ENCODE data around the gene ZNF274. TPM values are rescaled to one million over a fixed set of nuclear protein-coding genes. Genes with fewer than 3 reads are reported as not detected.
"Not testable (repeated sequence)": the region's sequence is repeated elsewhere in the genome, so short reads cannot be mapped to it uniquely, and the experiment has no call there.

The ZNF274 gene
- total RNA-seq: 10 to 100 TPM; 26.8 to 70.2 (median 36.5) TPM

- peak within 1 kb of the TSS; percentile 99 for H3K27ac ChIP-seq
- peaks cover 39% of the 10 kb centered on the region for H3K36me3 ChIP-seq
- H3K4me1 ChIP-seq: peaks cover 17% of the 10 kb centered on the region
- H3K27me3 ChIP-seq: no peaks in the 10 kb centered on the region
- TF ChIP-seq POLR2A (IDR thresholded peaks at IDR 0.05): peak; percentile 89 to 94
- TF ChIP-seq CTCF (IDR thresholded peaks at IDR 0.05): no peak
- peak; percentile 24 to 77 (median 65) for TF ChIP-seq POLR2AphosphoS5 (IDR thresholded peaks at IDR 0.05)
- peak within 1 kb of the TSS; percentile 89 for H3K4me3 ChIP-seq
- peaks cover 57% of the 10 kb centered on the region for H3K9me3 ChIP-seq
- WGBS: under 1% methylated on average over 31 of the region's 80 CpGs
- peak; percentile 95 to 96 for DNase-seq (ENCODE audit: low spot score in 2 of 2)
These were observed at the start of gene ZNF274 for GRCh38 chr19:58182989-58183816. Gene ZNF274, plus strand, starts transcription at chr19:58183061. Its CDS starts 905 bp downstream, at chr19:58183966.

DNA sequence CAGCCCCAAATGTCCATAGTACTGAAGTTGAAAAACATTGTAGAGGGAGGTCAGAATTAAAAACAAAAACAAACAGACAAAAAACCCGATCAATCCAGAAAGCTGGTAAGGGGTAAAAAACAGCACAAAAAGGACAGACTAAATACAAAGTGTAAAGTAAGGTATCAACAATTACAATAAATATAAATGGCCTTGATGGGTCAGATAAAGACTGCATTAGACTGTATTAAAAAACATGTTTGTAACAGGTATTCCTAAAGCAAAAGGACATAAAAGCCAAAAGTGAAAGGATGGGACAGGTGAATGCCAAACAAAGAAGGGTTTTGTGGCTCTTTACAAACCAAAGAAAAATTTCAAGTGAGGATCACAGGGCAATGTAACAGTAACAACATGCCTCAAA lies 48.6 kb upstream of the ZNF274 start:
- H3K4me1 ChIP-seq: no peaks in the 10 kb centered on the region
- H3K27me3 ChIP-seq: no peaks in the 10 kb centered on the region
- H3K36me3 ChIP-seq: peaks cover 100% of the 10 kb centered on the region
- H3K27ac ChIP-seq: no peak overlapping the region
- H3K9me3 ChIP-seq: peaks cover 80% of the 10 kb centered on the region
- no peak for TF ChIP-seq POLR2AphosphoS5 (IDR thresholded peaks at IDR 0.05)
- no peak for TF ChIP-seq CTCF (IDR thresholded peaks at IDR 0.05)
- no peak for TF ChIP-seq EP300 (IDR thresholded peaks at IDR 0.05)
- TF ChIP-seq POLR2A (IDR thresholded peaks at IDR 0.05): no peak
- 96% methylated on average over 1 of the region's 1 CpG for WGBS
- no peak overlapping the region for H3K4me3 ChIP-seq
- no peak for DNase-seq (ENCODE audit: low spot score in 2 of 2)

- DNase-seq (ENCODE audit: low spot score in 2 of 2): no peak
- H3K9me3 ChIP-seq: peaks cover 39% of the 10 kb centered on the region
- H3K4me3 ChIP-seq: no peak overlapping the region
- H3K4me1 ChIP-seq: peaks cover 7% of the 10 kb centered on the region
- H3K36me3 ChIP-seq: peaks cover 28% of the 10 kb centered on the region
- no peaks in the 10 kb centered on the region for H3K27me3 ChIP-seq
- TF ChIP-seq POLR2A (IDR thresholded peaks at IDR 0.05) (no peak), EP300 (IDR thresholded peaks at IDR 0.05) (no peak), CTCF (IDR thresholded peaks at IDR 0.05) (no peak)
- no peak overlapping the region for H3K27ac ChIP-seq
- WGBS: 91% methylated on average over 3 of the region's 3 CpGs
These were observed 37.0 kb upstream of the ZNF274 start for GRCh38 chr19:58145849-58146248.

- Histone ChIP-seq H3K4me1 (peaks cover 12% of the 10 kb centered on the region), H3K36me3 (peaks cover 13% of the 10 kb centered on the region), H3K9me3 (peaks cover 26% of the 10 kb centered on the region)
- WGBS: 100% methylated on average over 1 of the region's 28 CpGs
- H3K4me3 ChIP-seq; H3K27me3 ChIP-seq; H3K27ac ChIP-seq; DNase-seq (ENCODE audit: low spot score in 2 of 2): not testable (repeated sequence)
These were observed 35.4 kb upstream of the ZNF274 start for GRCh38 chr19:58147475-58147874.

DNA sequence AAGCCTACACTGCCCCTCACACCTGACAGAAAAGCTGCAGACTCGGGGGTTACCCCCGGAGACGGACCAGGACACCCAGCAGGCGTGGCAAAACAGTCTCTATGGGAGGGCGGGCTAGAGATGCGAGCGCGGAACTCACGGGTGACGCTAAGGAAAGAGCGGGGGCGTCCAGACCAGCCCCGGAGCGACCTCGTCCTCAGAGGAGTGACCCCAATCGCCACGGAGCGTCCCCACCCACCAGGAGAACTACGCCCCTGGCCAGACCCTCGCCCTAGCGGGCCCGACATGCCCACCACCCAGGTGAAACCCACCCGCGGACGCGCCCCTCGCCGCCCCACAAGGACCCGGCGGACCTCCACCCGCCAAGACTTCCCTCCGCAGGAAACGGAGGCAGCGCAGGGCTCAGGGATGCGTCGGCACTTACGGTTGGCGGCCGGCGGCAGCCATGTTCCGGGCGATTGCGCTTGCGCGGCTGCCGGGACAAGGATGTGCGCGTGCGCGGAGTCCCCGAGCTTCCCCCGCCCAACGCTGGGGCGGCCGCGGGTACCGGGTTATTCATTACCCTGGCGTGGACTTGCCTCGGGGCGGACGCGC lies 32.4 kb upstream of the ZNF274 start, which contains the start of gene ZNF329:
Gene ZNF329, minus strand, starts transcription at position 462 of the 594 bp plus-strand sequence. CDS start 21,286 bp downstream, outside the sequence.
- TF ChIP-seq EP300 (IDR thresholded peaks at IDR 0.05): no peak
- TF ChIP-seq POLR2A (IDR thresholded peaks at IDR 0.05): peak in 1 of 2 donors; percentile 42
- H3K9me3 ChIP-seq: peaks cover 10% of the 10 kb centered on the region
- peak within 1 kb of the TSS; percentile 85 for H3K27ac ChIP-seq
- peaks cover 4% of the 10 kb centered on the region for H3K36me3 ChIP-seq
- under 1% methylated on average over 21 of the region's 62 CpGs for WGBS
- H3K4me3 ChIP-seq: peak within 1 kb of the TSS; percentile 96
- peak; percentile 82 to 86 for DNase-seq (ENCODE audit: low spot score in 2 of 2)
- H3K27me3 ChIP-seq: no peaks in the 10 kb centered on the region
- H3K4me1 ChIP-seq: peaks cover 29% of the 10 kb centered on the region

DNA sequence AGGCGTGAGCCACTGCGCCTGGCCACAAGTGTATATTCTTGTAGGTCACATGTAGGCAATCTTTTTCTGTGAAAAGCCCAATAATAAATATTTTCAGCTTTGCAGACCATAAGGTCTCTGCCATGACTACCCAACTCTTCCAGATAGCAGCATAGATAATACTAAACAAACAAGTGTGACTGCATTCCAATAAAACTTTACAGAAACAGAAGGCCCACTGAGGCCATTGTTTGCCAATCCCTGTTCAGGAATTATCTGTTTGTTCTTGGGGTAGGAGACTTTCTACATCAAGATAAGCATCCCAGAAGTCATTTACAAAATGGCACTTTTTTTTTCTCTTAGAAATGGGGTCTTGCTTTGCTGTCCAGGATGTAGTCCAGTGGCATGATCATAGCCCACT lies 29.5 kb upstream of the ZNF274 start:
- H3K4me3 ChIP-seq: no peak overlapping the region
- no peaks in the 10 kb centered on the region for H3K27me3 ChIP-seq
- 100% methylated on average over 2 of the region's 2 CpGs for WGBS
- no peak overlapping the region for H3K27ac ChIP-seq
- H3K4me1 ChIP-seq: peaks cover 33% of the 10 kb centered on the region
- DNase-seq (ENCODE audit: low spot score in 2 of 2): no peak
- H3K36me3 ChIP-seq: no peaks in the 10 kb centered on the region
- TF ChIP-seq CTCF (IDR thresholded peaks at IDR 0.05) (no peak), POLR2A (IDR thresholded peaks at IDR 0.05) (no peak), EP300 (IDR thresholded peaks at IDR 0.05) (no peak), POLR2AphosphoS5 (IDR thresholded peaks at IDR 0.05) (no peak)
- H3K9me3 ChIP-seq: no peaks in the 10 kb centered on the region
